OCI-LY3 (cell line): ENCODE data around the gene DNAJC21.

Experiments used
- H2AFZ ChIP-seq: fragments of 200-600, 300-600 bp; shearing (Covaris generic); 2 replicates; pipeline ENCODE4 v1.6.0; 2014; ENCODE audit warnings: antibody characterized with exemption, low read depth, low read length
- H3K27ac ChIP-seq: fragments of 200-600, 300-600 bp; sonication (generic); 2 replicates; pipeline ENCODE4 v1.5.1; 2014; ENCODE audit warnings: mild to moderate bottlenecking, low read length, moderate library complexity, mixed read lengths
- H3K27me3 ChIP-seq: fragments of 200-600, 300-600 bp; sonication (generic); 2 replicates; pipeline ENCODE4 v1.6.1; 2014; ENCODE audit warnings: low read depth, low read length, mixed read lengths
- H3K36me3 ChIP-seq: fragments of 200-600, 300-600 bp; sonication (generic); replicated peaks from 2 replicates; pipeline ENCODE3; 2014; ENCODE audit warnings: low read depth, low read length, mixed read lengths
- H3K4me1 ChIP-seq: fragments of 300-600, 200-600 bp; sonication (generic); 2 replicates; pipeline ENCODE4 v1.6.1; 2014; ENCODE audit warnings: low read length, mixed read lengths
- H3K4me2 ChIP-seq: fragments of 200-600, 300-600 bp; sonication (generic); 2 replicates; pipeline ENCODE4 v1.6.1; 2014; ENCODE audit warnings: low read length, mixed read lengths
- H3K4me3 ChIP-seq: fragments of 300-600, 200-600 bp; sonication (generic); 2 replicates; pipeline ENCODE4 v1.5.1; 2014; ENCODE audit warnings: antibody characterized with exemption, mild to moderate bottlenecking, low read length, moderate library complexity
- H3K79me2 ChIP-seq: fragments of 300-600, 200-600 bp; shearing (Covaris generic); 2 replicates; pipeline ENCODE4 v1.6.1; 2014; ENCODE audit warnings: mild to moderate bottlenecking, low read length, mixed read lengths
- H3K9ac ChIP-seq: fragments of 300-600, 200-600 bp; shearing (Covaris generic); 2 replicates; pipeline ENCODE4 v1.6.0; 2014; ENCODE audit warnings: mild to moderate bottlenecking, low read length, moderate library complexity
- H3K9me3 ChIP-seq: fragments of 200-600, 300-600 bp; shearing (Covaris generic); 2 replicates; pipeline ENCODE4 v1.6.1; 2014; ENCODE audit warnings: low read length, mixed read lengths; ENCODE audit not compliant: insufficient read depth
- H4K20me1 ChIP-seq: fragments of 200-600, 300-600 bp; sonication (generic); 2 replicates; pipeline ENCODE4 v1.6.1; 2016; ENCODE audit warnings: low read length, mixed read lengths; ENCODE audit not compliant: insufficient read depth
- CTCF ChIP-seq: fragments of 200-600, 300-600 bp; sonication (generic); IDR thresholded peaks from 2 replicates; pipeline ENCODE4 v1.5.1; 2014; ENCODE audit warnings: antibody characterized with exemption, low read length, low read depth
- EZH2phosphoT487 ChIP-seq: fragments of 200-600 bp; shearing (Covaris generic); IDR thresholded peaks from 2 replicates; pipeline ENCODE4 v1.6.1; 2018; ENCODE audit warnings: antibody characterized with exemption, mixed run types, low read depth

The DNAJC21 gene

GRCh38 chr5:34976347-34976746 is 47.0 kb downstream of the DNAJC21 start:
- Histone ChIP-seq H4K20me1 (no peaks in the 10 kb centered on the region), H3K4me1 (peaks cover 36% of the 10 kb centered on the region), H3K27me3 (no peaks in the 10 kb centered on the region), H3K9me3 (no peaks in the 10 kb centered on the region), H3K36me3 (no peaks in the 10 kb centered on the region), H3K27ac (no peak overlapping the region), H3K4me2 (no peak overlapping the region), H2AFZ (no peak overlapping the region), H3K79me2 (no peaks in the 10 kb centered on the region), H3K4me3 (no peak overlapping the region), H3K9ac (no peak overlapping the region)
- TF ChIP-seq EZH2phosphoT487 (no peak), CTCF (no peak)

- TF ChIP-seq EZH2phosphoT487 (no peak), CTCF (no peak)
- Histone ChIP-seq H3K36me3 (no peaks in the 10 kb centered on the region), H3K4me3 (peak overlapping the region; percentile 47), H3K9ac (peak overlapping the region; percentile 54; the same call in 1 of the 2 replicates), H3K27ac (peak overlapping the region; percentile 80), H3K4me1 (peaks cover 36% of the 10 kb centered on the region), H3K79me2 (no peaks in the 10 kb centered on the region), H2AFZ (no peak overlapping the region), H3K4me2 (peak overlapping the region; percentile 64), H3K9me3 (no peaks in the 10 kb centered on the region), H4K20me1 (no peaks in the 10 kb centered on the region), H3K27me3 (no peaks in the 10 kb centered on the region)
These were observed 48.7 kb downstream of the DNAJC21 start for GRCh38 chr5:34977934-34978613.

GRCh38 chr5:34978681-34979080 is 49.3 kb downstream of the DNAJC21 start:
- peaks cover 36% of the 10 kb centered on the region for H3K4me1 ChIP-seq
- H3K79me2 ChIP-seq = no peaks in the 10 kb centered on the region
- no peak for TF ChIP-seq EZH2phosphoT487
- no peak for TF ChIP-seq CTCF
- no peaks in the 10 kb centered on the region for H3K36me3 ChIP-seq
- no peaks in the 10 kb centered on the region for H3K27me3 ChIP-seq
- H3K9me3 ChIP-seq = no peaks in the 10 kb centered on the region
- peak overlapping the region; percentile 47 for H3K4me3 ChIP-seq
- no peaks in the 10 kb centered on the region for H4K20me1 ChIP-seq
- H3K27ac ChIP-seq = peak overlapping the region; percentile 80
- peak overlapping the region; percentile 54; the same call in 1 of the 2 replicates for H3K9ac ChIP-seq
- peak overlapping the region; percentile 64 for H3K4me2 ChIP-seq
- H2AFZ ChIP-seq = no peak overlapping the region

GRCh38 chr5:34982823-34983222 is 53.5 kb downstream of the DNAJC21 start:
- Histone ChIP-seq H3K4me1 (peaks cover 25% of the 10 kb centered on the region), H3K4me2 (no peak overlapping the region), H3K27me3 (no peaks in the 10 kb centered on the region), H3K9me3 (no peaks in the 10 kb centered on the region), H3K9ac (no peak overlapping the region), H3K4me3 (no peak overlapping the region), H3K79me2 (no peaks in the 10 kb centered on the region), H3K36me3 (no peaks in the 10 kb centered on the region), H4K20me1 (no peaks in the 10 kb centered on the region), H2AFZ (no peak overlapping the region), H3K27ac (no peak overlapping the region)
- no peak for TF ChIP-seq EZH2phosphoT487
- no peak for TF ChIP-seq CTCF
